GOT3 (cell line): Measurements from ENCODE around the gene TBC1D1.

Experiments
- DNase-seq: peaks from one replicate; lab custom pipeline; 2025; ENCODE audit warnings: mixed read lengths; lab: John Stamatoyannopoulos, UW

TBC1D1 gene

GRCh38 chr4:37991623-37992410 is 100.9 kb downstream of the TBC1D1 start:
- DNase-seq: no peak

GRCh38 chr4:37993806-37994205 is 102.9 kb downstream of the TBC1D1 start:
- no peak for DNase-seq

- no peak for DNase-seq
Measured at GRCh38 chr4:37994569-37994968, 103.7 kb downstream of the TBC1D1 start.

GRCh38 chr4:37995299-37995821 is 104.5 kb downstream of the TBC1D1 start:
- no peak for DNase-seq

GRCh38 chr4:37995981-37996775 is 105.3 kb downstream of the TBC1D1 start:
- no peak for DNase-seq

GRCh38 chr4:37998226-37998625 is 107.3 kb downstream of the TBC1D1 start:
- DNase-seq: no peak

- no peak for DNase-seq
Measured at GRCh38 chr4:37999000-37999716, 108.3 kb downstream of the TBC1D1 start.

- no peak for DNase-seq
Measured at GRCh38 chr4:37999965-38000364, 109.1 kb downstream of the TBC1D1 start.

GRCh38 chr4:38001927-38002326 is 111.0 kb downstream of the TBC1D1 start:
- no peak for DNase-seq

GRCh38 chr4:38002451-38003071 is 111.7 kb downstream of the TBC1D1 start:
- no peak for DNase-seq

- DNase-seq: no peak
Measured at GRCh38 chr4:38003102-38003501, 112.2 kb downstream of the TBC1D1 start.

GRCh38 chr4:38003628-38004027 is 112.7 kb downstream of the TBC1D1 start:
- no peak for DNase-seq

- no peak for DNase-seq
Measured at GRCh38 chr4:38004062-38004461, 113.2 kb downstream of the TBC1D1 start.

- no peak for DNase-seq
Measured at GRCh38 chr4:38004887-38005286, 114.0 kb downstream of the TBC1D1 start.

GRCh38 chr4:38005637-38006036 is 114.8 kb downstream of the TBC1D1 start:
- no peak for DNase-seq

GRCh38 chr4:38007645-38008044 is 116.8 kb downstream of the TBC1D1 start:
- no peak for DNase-seq

GRCh38 chr4:38008571-38009021 is 117.7 kb downstream of the TBC1D1 start:
- no peak for DNase-seq

GRCh38 chr4:38009421-38009820 is 118.5 kb downstream of the TBC1D1 start:
- no peak for DNase-seq

GRCh38 chr4:38009949-38010348 is 119.1 kb downstream of the TBC1D1 start:
- DNase-seq: no peak

GRCh38 chr4:38011511-38012162 is 120.8 kb downstream of the TBC1D1 start:
- DNase-seq: no peak
